Right atrium auricular region (tissue), 2 donors: ENCODE measurements around the gene EIF3B. TPM values are rescaled to one million over a fixed set of nuclear protein-coding genes. Genes with fewer than 3 reads are reported as not detected.
"Not testable (repeated sequence)": the region's sequence is repeated elsewhere in the genome, so short reads cannot be mapped to it uniquely, and the experiment has no call there.

Experiments used
- DNase-seq: peaks from one replicate; pipeline ENCODE4 v3.0.0-alpha.2; 2019; ENCODE audit warnings: low spot score
- H3K27ac ChIP-seq, 2 donors: fragments of 200-600 bp; sonication (generic); 1 replicate in 1 of 2; 2 replicates in 1 of 2; pipeline ENCODE4 v1.5.1; 2016 to 2019
- H3K27me3 ChIP-seq, 2 donors: fragments of 200-600 bp; sonication (generic); one replicate each; pipeline versions ENCODE4 v1.5.1 to v1.6.0; 2017 to 2019
- H3K36me3 ChIP-seq: fragments of 200-600 bp; sonication (generic); one replicate; pipeline ENCODE4 v1.5.1; 2016
- H3K4me1 ChIP-seq, 2 donors: fragments of 200-600 bp; sonication (generic); one replicate each; pipeline versions ENCODE4 v1.5.1 to v1.6.0; 2017 to 2019
- H3K4me3 ChIP-seq, 2 donors: fragments of 200-600 bp; sonication (generic); 1 replicate in 1 of 2; 2 replicates in 1 of 2; pipeline ENCODE4 v1.5.1; 2017 to 2019; ENCODE audit warnings: mild to moderate bottlenecking in 1 of 2, moderate library complexity in 1 of 2
- H3K9me3 ChIP-seq, 2 donors: fragments of 200-600 bp; sonication (generic); one replicate each; pipeline ENCODE4 v1.5.1; 2019
- total RNA-seq, 2 donors: library from RNA; depleted of rRNA; stranded (reverse); fragments of >200 nt; gene quantifications; one replicate each; pipeline ENCODE4 v1.1.0, GENCODE V29; 2016
- TF ChIP-seq, protein P1 (sequence below), 2 donors: fragments of 200-600 bp; sonication (generic); IDR thresholded peaks; one replicate each; pipeline ENCODE4 v1.5.1; 2019; ENCODE audit warnings: antibody characterized with exemption in 2 of 2

The EIF3B gene
- total RNA-seq, 2 donors from 2014 or later: 51.4 to 66.9 TPM

DNA sequence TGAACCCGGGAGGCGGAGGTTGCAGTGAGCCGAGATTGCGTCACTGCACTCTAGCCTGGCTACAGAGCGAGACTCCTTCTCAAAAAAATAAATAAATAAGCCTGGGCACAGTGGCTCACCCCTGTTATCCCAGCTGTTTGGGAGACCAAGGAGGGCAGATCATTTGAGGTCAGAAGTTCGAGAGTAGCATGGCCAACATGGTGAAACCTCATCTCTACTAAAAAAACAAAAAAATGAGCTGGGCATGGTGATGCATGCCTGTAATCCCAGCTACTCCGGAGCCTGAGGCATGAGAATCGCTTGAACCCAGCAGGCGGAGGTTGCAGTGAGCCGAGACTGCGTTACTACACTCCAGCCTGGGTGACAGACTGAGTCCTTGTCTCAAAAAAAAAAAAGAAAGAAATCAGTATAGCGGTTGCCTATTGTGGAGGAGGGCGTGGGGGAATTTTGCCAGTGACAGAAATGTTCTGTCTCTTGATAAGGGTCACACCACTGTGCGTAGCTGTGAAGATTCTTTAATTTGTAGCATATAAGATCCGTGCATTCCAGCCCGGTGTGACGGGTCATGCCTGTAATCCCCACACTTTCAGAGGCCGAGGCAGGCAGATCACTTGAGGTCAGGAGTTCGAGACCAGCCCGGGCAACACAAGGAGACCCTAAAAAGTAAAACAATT lies 17.9 kb upstream of the EIF3B start:
- DNase-seq: no peak
- H3K9me3 ChIP-seq: no peaks in the 10 kb centered on the region

DNA sequence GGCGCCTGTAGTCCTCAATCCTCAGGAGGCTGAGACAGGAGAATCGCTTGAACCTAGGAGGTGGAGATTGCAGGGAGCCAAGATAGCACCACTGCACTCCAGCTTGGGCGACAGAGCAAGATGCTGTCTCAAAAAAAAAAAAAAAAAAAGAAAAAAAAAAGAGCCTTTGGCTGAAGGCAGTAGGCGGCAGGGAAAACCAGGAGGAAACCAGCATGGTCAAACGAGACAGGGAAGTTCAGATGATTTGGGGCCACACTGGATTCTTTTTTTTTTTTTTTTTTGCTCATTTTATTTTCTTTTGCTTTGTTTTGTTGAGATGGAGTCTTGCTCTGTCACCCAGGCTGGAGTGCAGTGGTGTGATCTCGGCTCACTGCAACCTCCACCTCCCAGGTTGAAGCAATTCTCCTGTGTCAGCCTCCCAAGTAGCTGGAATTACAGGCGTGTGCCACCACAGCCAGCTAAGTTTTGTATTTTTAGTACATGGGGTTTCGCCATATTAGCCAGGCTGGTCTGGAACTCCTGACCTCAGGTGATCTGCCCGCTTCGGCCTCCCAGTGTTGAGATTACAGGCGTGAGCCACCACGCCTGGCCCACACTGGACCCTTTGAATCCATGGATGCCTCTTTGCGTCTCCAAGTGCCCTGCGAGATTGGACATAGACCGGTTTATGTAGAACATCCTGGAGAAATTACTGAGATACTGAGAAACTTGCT lies 7.1 kb upstream of the EIF3B start:
- peak overlapping the region in 1 of 2 donors; percentile 17 for H3K4me3 ChIP-seq
- DNase-seq, H3K9me3 ChIP-seq, H3K27ac ChIP-seq, H3K27me3 ChIP-seq, H3K36me3 ChIP-seq, H3K4me1 ChIP-seq: not testable (repeated sequence)

More for the DNA sequence above, 17.9 kb upstream of the EIF3B start:
- Histone ChIP-seq H3K4me3 (no peak overlapping the region), H3K4me1 (no peaks in the 10 kb centered on the region), H3K36me3 (no peaks in the 10 kb centered on the region), H3K27ac (no peak overlapping the region), H3K27me3 (no peaks in the 10 kb centered on the region)
- TF ChIP-seq, protein P1, sequence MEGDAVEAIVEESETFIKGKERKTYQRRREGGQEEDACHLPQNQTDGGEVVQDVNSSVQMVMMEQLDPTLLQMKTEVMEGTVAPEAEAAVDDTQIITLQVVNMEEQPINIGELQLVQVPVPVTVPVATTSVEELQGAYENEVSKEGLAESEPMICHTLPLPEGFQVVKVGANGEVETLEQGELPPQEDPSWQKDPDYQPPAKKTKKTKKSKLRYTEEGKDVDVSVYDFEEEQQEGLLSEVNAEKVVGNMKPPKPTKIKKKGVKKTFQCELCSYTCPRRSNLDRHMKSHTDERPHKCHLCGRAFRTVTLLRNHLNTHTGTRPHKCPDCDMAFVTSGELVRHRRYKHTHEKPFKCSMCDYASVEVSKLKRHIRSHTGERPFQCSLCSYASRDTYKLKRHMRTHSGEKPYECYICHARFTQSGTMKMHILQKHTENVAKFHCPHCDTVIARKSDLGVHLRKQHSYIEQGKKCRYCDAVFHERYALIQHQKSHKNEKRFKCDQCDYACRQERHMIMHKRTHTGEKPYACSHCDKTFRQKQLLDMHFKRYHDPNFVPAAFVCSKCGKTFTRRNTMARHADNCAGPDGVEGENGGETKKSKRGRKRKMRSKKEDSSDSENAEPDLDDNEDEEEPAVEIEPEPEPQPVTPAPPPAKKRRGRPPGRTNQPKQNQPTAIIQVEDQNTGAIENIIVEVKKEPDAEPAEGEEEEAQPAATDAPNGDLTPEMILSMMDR (IDR thresholded peaks at IDR 0.05): no peak

DNA sequence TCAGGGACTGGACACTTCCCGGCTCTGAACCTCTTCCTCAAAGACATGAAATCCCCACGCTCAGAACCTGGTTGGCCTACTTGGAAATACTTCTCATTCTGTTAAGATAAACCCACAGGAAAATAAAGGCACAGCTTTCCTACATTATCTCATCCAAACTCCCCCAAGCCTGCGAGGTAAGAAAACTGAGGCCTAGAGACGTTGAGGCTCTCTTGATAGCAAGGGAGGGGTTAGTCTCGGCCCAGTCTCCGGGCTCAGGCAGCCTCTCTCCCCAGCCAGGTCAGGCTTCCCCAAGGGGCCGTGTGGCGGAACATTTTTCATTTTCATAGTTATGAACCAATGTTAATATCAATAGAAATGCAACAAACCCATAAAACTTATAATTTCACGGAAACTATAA lies 4.6 kb upstream of the EIF3B start:
- Histone ChIP-seq H3K9me3 (no peaks in the 10 kb centered on the region), H3K36me3 (no peaks in the 10 kb centered on the region), H3K4me1 (peaks cover 0 to 9% of the 10 kb centered on the region in 2 donors), H3K4me3 (no peak overlapping the region), H3K27ac (no peak overlapping the region), H3K27me3 (no peaks in the 10 kb centered on the region)
- DNase-seq: no peak
- TF ChIP-seq, protein P1 (IDR thresholded peaks at IDR 0.05): no peak

DNA sequence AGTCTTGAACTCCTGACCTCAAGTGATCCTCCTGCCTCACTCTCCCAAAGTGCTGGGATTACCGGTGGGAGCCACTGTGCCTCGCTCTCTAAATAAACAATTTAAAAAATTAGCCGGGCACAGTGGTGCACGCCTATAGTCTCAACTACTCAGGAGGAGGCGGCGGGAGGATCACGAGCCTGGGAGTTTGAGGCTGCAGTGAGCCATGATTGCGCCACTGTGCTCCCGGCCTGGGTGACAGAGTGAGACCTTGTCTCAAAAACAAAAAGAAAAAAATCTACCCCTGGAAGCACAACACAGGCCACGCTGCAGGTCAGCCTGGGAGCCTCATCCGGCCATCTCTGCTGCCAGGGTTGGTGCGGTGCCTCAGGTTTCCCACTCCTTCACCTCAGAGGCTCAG lies 3.8 kb upstream of the EIF3B start:
- TF ChIP-seq, protein P1 (IDR thresholded peaks at IDR 0.05): no peak
- H3K9me3 ChIP-seq: no peaks in the 10 kb centered on the region
- no peak overlapping the region for H3K27ac ChIP-seq
- peaks cover 0 to 14% of the 10 kb centered on the region in 2 donors for H3K4me1 ChIP-seq
- no peak for DNase-seq
- H3K27me3 ChIP-seq: no peaks in the 10 kb centered on the region
- no peaks in the 10 kb centered on the region for H3K36me3 ChIP-seq
- H3K4me3 ChIP-seq: no peak overlapping the region

DNA sequence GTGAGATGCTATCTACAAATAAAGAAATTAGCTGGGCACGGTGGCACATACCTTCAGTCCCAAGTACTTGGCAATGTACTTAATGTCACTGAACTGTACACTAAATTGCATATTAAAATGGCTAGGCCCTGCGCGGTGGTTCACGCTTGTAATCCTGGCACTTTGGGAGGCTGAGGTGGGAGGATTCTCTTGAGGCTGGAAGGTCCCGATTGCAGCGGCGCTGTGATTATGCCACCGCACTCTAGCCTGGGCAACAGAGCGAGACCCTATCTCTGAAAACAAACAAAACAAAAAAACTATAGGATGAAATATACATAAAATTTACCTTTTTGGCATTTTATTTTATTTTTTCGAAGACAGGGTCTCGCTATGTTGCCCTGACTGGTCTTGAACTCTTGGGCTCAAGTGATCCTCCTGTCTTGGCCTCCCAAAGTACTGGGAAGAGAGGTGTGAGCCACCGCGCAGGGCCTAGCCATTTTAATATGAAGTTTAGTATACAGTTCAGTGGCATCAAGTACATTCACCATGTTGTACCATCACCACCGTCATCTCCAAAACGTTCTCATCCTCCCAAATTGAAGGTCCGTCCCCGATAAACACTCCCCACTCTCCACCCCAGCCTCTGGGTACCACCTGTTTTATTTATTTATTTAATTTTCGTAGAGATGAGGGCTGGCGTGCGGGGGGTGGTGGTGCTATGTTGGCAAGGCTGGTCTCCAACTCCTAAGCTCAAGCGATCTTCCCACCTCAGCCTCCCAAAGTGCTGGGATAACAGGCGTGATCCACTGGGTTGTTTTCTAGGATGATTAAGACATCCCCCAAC lies 1.3 kb upstream of the EIF3B start:
- no peak for DNase-seq
- H3K27me3 ChIP-seq: no peaks in the 10 kb centered on the region
- peak overlapping the region; percentile 92 to 98 for H3K4me3 ChIP-seq
- no peaks in the 10 kb centered on the region for H3K9me3 ChIP-seq
- H3K27ac ChIP-seq: peak overlapping the region; percentile 97 to 100
- no peaks in the 10 kb centered on the region for H3K36me3 ChIP-seq
- H3K4me1 ChIP-seq: peaks cover 0 to 35% of the 10 kb centered on the region in 2 donors
- TF ChIP-seq, protein P1 (IDR thresholded peaks at IDR 0.05): no peak

DNA sequence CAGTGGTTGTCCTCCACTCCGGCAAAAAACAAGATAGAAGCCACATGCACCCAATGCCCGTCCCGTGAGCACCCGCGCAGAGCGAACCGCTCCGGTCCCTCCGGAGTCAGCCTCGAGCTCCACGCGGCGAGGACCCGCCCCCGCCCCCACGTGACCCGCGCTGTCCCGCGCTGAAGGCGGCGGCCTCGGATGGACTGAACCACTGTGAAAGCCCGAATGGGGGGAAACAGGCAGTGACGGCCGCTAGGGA lies 766 bp upstream of the EIF3B start:
- H3K4me3 ChIP-seq: peak overlapping the region; percentile 92 to 98
- no peaks in the 10 kb centered on the region for H3K9me3 ChIP-seq
- no peaks in the 10 kb centered on the region for H3K27me3 ChIP-seq
- H3K4me1 ChIP-seq: peaks cover 0 to 41% of the 10 kb centered on the region in 2 donors
- TF ChIP-seq, protein P1 (IDR thresholded peaks at IDR 0.05): no peak
- H3K36me3 ChIP-seq: no peaks in the 10 kb centered on the region
- peak overlapping the region; percentile 97 to 100 for H3K27ac ChIP-seq
- peak; percentile 93 for DNase-seq
